ENCODE measurements around the gene GTPBP1.

GRCh38 chr22:38781033-38781432 lies 75.3 kb downstream of the GTPBP1 start:
- TF ChIP-seq POLR2AphosphoS5 (IDR thresholded peaks at IDR 0.05; ENCODE audit: low read depth, low read length) (no peak), TCF7 (IDR thresholded peaks at IDR 0.05; ENCODE audit: low read depth) (no peak), SMAD3 (CRISPR knock-in tag; IDR thresholded peaks at IDR 0.05) (no peak), ZNF350 (CRISPR knock-in tag; IDR thresholded peaks at IDR 0.05; ENCODE audit: borderline replicate concordance, low read depth) (no peak), CREM (IDR thresholded peaks at IDR 0.05) (no peak), CREM (CRISPR knock-in tag; IDR thresholded peaks at IDR 0.05) (no peak), CTCF (CRISPR knock-in tag; IDR thresholded peaks at IDR 0.05) (no peak), THAP7 (CRISPR knock-in tag; IDR thresholded peaks at IDR 0.05) (no peak), KDM5A (IDR thresholded peaks at IDR 0.05; ENCODE audit: borderline replicate concordance, low read length) (no peak), TGIF2 (CRISPR knock-in tag; IDR thresholded peaks at IDR 0.05) (no peak)
- TF ChIP-seq, protein P1, sequence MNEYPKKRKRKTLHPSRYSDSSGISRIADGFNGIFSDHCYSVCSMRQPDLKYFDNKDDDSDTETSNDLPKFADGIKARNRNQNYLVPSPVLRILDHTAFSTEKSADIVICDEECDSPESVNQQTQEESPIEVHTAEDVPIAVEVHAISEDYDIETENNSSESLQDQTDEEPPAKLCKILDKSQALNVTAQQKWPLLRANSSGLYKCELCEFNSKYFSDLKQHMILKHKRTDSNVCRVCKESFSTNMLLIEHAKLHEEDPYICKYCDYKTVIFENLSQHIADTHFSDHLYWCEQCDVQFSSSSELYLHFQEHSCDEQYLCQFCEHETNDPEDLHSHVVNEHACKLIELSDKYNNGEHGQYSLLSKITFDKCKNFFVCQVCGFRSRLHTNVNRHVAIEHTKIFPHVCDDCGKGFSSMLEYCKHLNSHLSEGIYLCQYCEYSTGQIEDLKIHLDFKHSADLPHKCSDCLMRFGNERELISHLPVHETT (CRISPR knock-in tag; conservative IDR thresholded peaks at IDR 0.05), result no peak
